Natural killer cell (primary cell): Measurements from ENCODE around the gene QRICH1. TPM values are rescaled to one million over a fixed set of nuclear protein-coding genes. Genes with fewer than 3 reads are reported as not detected.

Experiments
- ATAC-seq, 3 donors: fragments of 150-1000 bp in 2 of 3; fragments of 200-7000 bp in 1 of 3; cut with Tn5 transposase; 1 replicate in 1 of 3; 2 replicates in 2 of 3; pipeline ENCODE4 v1.10.0; 2021; ENCODE audit warnings: mild to moderate bottlenecking in 2 of 3, moderate library complexity in 2 of 3
- DNase-seq, 2 donors: peaks; one replicate each; pipeline versions ENCODE4 v3.0.0 to v3.0.0-alpha.2; 2013 to 2021; ENCODE audit warnings: mixed read lengths in 1 of 2
- H3K27ac ChIP-seq: one replicate; pipeline ENCODE4 v1.5.1; 2013; ENCODE audit warnings: mild to moderate bottlenecking, low read length
- H3K27me3 ChIP-seq: one replicate; pipeline ENCODE4 v1.6.1; 2013; ENCODE audit warnings: low read length; ENCODE audit not compliant: control insufficient read depth, insufficient read depth
- H3K36me3 ChIP-seq: one replicate; pipeline ENCODE4 v1.6.1; 2013; ENCODE audit warnings: low read length; ENCODE audit not compliant: control insufficient read depth, insufficient read depth
- H3K4me1 ChIP-seq: one replicate; pipeline ENCODE4 v1.6.1; 2013; ENCODE audit warnings: low read length; ENCODE audit not compliant: control insufficient read depth, insufficient read depth
- H3K4me3 ChIP-seq: one replicate; pipeline ENCODE4 v1.5.1; 2013; ENCODE audit warnings: low read length
- H3K9me3 ChIP-seq: one replicate; pipeline ENCODE4 v1.6.1; 2013; ENCODE audit warnings: low read length; ENCODE audit not compliant: control insufficient read depth, insufficient read depth
- H3K27ac Mint-ChIP-seq, 2 donors: one replicate each; pipeline ENCODE4 v1.8.0; 2022; ENCODE audit warnings: mild to moderate bottlenecking in 2 of 2, mixed read lengths in 2 of 2, moderate library complexity in 1 of 2
- H3K27me3 Mint-ChIP-seq, 2 donors: one replicate each; pipeline ENCODE4 v1.8.0; 2022; ENCODE audit warnings: low read depth in 2 of 2, mixed read lengths in 2 of 2
- H3K36me3 Mint-ChIP-seq: one replicate; pipeline ENCODE4 v1.8.0; 2022; ENCODE audit warnings: mixed read lengths
- H3K4me1 Mint-ChIP-seq, 2 donors: one replicate each; pipeline ENCODE4 v1.8.0; 2022; ENCODE audit warnings: mixed read lengths in 2 of 2
- H3K4me3 Mint-ChIP-seq: one replicate; pipeline ENCODE4 v1.8.0; 2022; ENCODE audit warnings: mild to moderate bottlenecking, moderate library complexity, mixed read lengths
- H3K9me3 Mint-ChIP-seq, 2 donors: one replicate each; pipeline ENCODE4 v1.8.0; 2022; ENCODE audit warnings: mixed read lengths in 2 of 2
- WGBS: methylation state at CpG from one replicate; pipeline ENCODE4 v1.1.7; 2013; ENCODE audit warnings: missing lambda C conversion rate; ENCODE audit not compliant: insufficient coverage; 5-methylcytosine and 5-hydroxymethylcytosine counted together
- intact Hi-C: fragments of 100-400 bp; cut with micrococcal nuclease; formaldehyde crosslinking; loops from one replicate; pipeline ENCODE4 v1.14.2; 2022
- total RNA-seq, 4 donors: library from RNA; stranded (reverse); fragments of 120-200 nt in 1 of 4; gene quantifications; one replicate each; pipeline versions ENCODE4 v1.2.3 to v1.2.4, GENCODE V29; 2013 to 2022
- TF ChIP-seq, protein P1 (sequence below): fragments of 200-600 bp; IDR thresholded peaks from one replicate; pipeline ENCODE4 v1.8.0; 2022; ENCODE audit warnings: antibody characterized with exemption

QRICH1 gene
- total RNA-seq, 3 donors from 2014 or later (not counting 1 experiment from before 2014, with no cell fraction given) = 220 to 230 (median 227) TPM

DNA sequence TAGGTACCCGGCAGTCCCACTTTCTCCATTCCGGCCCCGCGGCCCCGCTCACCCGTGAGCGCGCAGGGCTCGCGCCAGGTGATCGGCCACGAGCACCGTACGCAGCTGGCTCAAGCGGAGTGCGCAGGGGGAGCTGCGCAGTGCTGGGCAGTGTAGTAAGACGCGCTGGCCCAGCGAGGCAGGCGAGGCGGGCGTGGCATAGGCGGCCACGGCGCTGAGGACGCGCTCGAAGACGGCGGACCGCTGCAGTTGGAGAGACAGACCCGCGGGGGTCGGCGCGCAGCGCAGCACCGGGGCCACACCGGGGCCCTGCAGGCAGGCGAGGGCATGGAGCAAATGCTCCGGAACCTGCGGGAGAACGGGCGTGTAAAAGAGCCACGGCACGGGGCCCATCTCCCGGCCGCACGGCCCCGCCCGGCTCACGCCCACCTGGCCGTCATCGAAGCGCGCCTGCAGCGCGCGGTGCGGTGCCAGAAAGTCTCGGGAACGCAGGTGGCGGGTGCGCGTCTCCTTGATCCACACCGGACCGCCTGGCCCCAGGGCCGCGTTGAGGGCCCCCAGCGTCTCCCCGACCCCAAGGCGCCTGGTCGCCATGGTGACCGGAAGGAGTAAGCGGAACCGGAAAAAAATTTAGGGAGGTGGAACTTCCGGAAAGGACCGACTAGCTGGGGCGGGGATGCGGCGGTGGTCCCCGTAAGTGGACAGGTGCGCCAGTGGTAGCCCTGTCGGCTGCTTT is 75.7 kb downstream of the QRICH1 start, which contains the start of gene DALRD3:
Gene DALRD3, minus strand, starts transcription at position 610 of the 736 bp plus-strand sequence. Its CDS starts 16 bp downstream, at position 594.
- no peaks in the 10 kb centered on the region for H3K36me3 Mint-ChIP-seq

DNA sequence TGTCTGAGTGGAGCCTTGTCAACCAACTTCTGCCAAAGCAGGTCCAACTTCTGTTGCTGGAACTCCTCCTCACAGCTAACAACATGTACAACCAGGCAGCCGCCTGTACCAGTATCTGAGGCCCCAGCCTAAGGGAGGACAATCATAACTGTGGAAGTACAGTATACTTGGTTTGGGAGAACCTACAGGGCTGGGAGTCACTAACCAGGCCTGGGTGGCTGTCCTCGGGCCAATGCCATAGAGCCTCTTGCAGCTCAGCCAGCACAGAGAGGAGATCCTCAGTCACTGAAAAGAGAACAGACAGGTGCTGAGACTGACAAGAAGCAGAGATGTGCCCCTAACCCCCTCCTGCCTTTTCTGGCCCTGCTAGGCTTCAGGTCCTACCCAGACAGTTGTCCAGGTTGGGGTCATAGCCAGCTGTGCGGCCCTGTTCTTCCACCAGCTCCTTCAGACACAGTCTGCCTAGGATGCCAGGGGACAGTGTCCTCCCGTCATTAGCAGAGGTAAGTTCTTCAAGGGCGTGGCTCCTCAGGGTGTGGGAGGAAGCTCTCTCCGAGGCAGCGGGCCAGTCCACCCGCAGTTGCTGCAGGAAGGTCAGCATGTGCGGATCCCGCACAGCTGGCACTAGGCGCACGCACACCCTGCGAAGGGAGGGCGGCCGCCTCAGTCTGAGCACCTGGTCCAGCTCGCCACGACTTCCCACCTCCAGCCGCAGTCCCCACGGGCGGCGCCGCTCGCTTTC is 76.5 kb downstream of the QRICH1 start:
- Histone ChIP-seq H3K27ac (no peak overlapping the region), H3K9me3 (no peaks in the 10 kb centered on the region), H3K27me3 (no peaks in the 10 kb centered on the region), H3K4me1 (peaks cover 38% of the 10 kb centered on the region), H3K4me3 (peak overlapping the region; percentile 68), H3K36me3 (peaks cover 32% of the 10 kb centered on the region)
- no peak for DNase-seq
- ATAC-seq = no peak
- WGBS = 11% methylated on average over 23 of the region's 23 CpGs
- Mint-ChIP-seq H3K27ac (peak overlapping the region; percentile 86 to 95), H3K9me3 (no peaks in the 10 kb centered on the region), H3K4me3 (peak overlapping the region; percentile 98), H3K36me3 (no peaks in the 10 kb centered on the region), H3K4me1 (peaks cover 7 to 18% of the 10 kb centered on the region in 2 donors), H3K27me3 (no peaks in the 10 kb centered on the region)
- TF ChIP-seq, protein P1, sequence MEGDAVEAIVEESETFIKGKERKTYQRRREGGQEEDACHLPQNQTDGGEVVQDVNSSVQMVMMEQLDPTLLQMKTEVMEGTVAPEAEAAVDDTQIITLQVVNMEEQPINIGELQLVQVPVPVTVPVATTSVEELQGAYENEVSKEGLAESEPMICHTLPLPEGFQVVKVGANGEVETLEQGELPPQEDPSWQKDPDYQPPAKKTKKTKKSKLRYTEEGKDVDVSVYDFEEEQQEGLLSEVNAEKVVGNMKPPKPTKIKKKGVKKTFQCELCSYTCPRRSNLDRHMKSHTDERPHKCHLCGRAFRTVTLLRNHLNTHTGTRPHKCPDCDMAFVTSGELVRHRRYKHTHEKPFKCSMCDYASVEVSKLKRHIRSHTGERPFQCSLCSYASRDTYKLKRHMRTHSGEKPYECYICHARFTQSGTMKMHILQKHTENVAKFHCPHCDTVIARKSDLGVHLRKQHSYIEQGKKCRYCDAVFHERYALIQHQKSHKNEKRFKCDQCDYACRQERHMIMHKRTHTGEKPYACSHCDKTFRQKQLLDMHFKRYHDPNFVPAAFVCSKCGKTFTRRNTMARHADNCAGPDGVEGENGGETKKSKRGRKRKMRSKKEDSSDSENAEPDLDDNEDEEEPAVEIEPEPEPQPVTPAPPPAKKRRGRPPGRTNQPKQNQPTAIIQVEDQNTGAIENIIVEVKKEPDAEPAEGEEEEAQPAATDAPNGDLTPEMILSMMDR = no peak
- intact Hi-C loops = no loop called here

More for the DNA sequence above, 75.7 kb downstream of the QRICH1 start, which contains the start of gene DALRD3:
- Histone ChIP-seq H3K9me3 (no peaks in the 10 kb centered on the region), H3K27ac (peak within 1 kb of the TSS; percentile 79), H3K36me3 (peaks cover 27% of the 10 kb centered on the region), H3K4me1 (peaks cover 45% of the 10 kb centered on the region), H3K27me3 (no peaks in the 10 kb centered on the region), H3K4me3 (peak within 1 kb of the TSS; percentile 68)
- Mint-ChIP-seq H3K4me3 (peak within 1 kb of the TSS; percentile 98), H3K27me3 (no peaks in the 10 kb centered on the region), H3K27ac (peak within 1 kb of the TSS; percentile 86 to 95), H3K4me1 (peaks cover 13 to 23% of the 10 kb centered on the region in 2 donors), H3K9me3 (no peaks in the 10 kb centered on the region)
- under 1% methylated on average over 85 of the region's 85 CpGs for WGBS
- peak in 2 of 3 donors; percentile 6 for ATAC-seq
- DNase-seq = peak; percentile 65 to 73
- intact Hi-C loops = no loop called here
- TF ChIP-seq, protein P1 = no peak

DNA sequence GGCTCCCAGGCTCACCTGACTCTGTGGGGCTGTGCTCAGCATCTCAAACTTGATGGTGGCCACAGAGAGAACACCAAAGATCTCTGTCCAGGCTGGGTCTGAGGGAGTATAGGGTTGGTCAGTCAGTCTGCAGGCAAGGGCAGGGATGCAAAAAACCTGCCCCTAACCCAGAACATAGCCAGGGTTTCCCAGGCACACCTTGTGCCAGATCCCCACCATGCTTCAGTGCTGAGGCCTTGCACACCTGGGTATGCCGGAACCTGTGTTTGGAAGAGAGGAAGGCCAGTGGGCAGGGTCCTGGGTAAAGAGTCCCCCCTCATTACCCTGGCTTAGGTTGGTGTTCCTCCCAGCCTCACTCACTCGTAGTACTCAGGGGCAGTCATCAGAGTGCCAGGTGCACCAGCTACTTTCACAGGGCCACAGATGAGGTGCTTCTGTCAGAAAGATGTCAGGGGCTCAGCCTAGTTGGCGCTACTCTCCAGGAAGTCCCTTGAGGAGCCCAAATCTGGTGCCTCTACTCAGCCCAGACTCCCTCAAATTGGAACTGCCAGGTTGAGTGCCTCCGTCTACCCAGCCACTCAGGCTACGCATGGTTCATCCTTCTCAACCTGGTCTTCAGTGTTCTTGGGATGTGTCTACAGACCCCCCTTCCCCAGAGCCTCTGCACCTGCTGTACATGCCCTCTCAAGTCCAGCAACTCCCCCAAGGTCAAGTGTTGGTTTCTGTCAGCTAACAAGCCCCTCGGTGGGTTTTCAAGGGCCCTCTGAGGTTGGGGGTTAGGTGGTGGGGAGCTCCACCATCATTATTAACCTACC is 77.2 kb downstream of the QRICH1 start:
- Mint-ChIP-seq H3K27ac (no peak overlapping the region), H3K4me1 (peaks cover 5 to 16% of the 10 kb centered on the region in 2 donors), H3K9me3 (no peaks in the 10 kb centered on the region), H3K36me3 (no peaks in the 10 kb centered on the region), H3K27me3 (no peaks in the 10 kb centered on the region), H3K4me3 (no peak overlapping the region)
- Histone ChIP-seq H3K27ac (no peak overlapping the region), H3K4me1 (peaks cover 36% of the 10 kb centered on the region), H3K27me3 (no peaks in the 10 kb centered on the region), H3K36me3 (peaks cover 40% of the 10 kb centered on the region), H3K4me3 (no peak overlapping the region), H3K9me3 (no peaks in the 10 kb centered on the region)
- intact Hi-C loops = no loop called here
- ATAC-seq (no peak), DNase-seq (no peak)
- TF ChIP-seq, protein P1 = no peak
- WGBS = 96% methylated on average over 5 of the region's 6 CpGs
